ENCODE results near the gene SLC9A1.

DNA sequence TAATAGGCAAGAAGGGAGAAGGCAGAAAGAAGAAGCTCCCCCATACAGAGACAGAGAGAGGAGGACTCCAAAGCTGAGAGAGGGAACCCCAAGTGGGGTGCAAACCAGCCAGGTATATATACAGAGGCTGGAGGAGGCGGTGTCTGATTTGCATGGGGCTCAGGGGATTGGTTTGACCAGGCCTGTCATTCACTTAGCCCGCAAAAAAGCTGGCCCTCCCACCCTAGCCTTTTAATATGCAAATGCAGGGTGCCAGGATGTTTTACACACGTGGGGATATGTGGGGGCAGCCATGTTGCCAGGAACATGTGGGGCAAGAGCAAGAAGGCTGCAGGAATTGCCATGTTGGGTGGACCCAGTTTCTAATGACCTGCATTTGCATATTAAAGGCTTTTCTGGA, 105.3 kb downstream of the SLC9A1 start:
- TF ChIP-seq CTCF (conservative IDR thresholded peaks at IDR 0.05) (no peak), EZH2 (IDR thresholded peaks at IDR 0.05; ENCODE audit: low read depth) (no peak)
